Activated naive CD4-positive, alpha-beta T cell treated with anti-CD3 and anti-CD28 coated beads, Interleukin-2, amount 10 ng/mL, durations not matched to agents 7 days and 5 days (primary cell): Measurements from ENCODE around the gene TAOK3.
A peak's percentile ranks its signal among the peaks of the same experiment; 100 is the strongest.

Experiments used
- CTCF ChIA-PET: fragments of 350-600 bp; sonication (Branson Sonifier 250); formaldehyde crosslinking; loops from one replicate; lab custom pipeline; 2021; ENCODE audit warnings: antibody characterized with exemption; lab: Charles Lee
- DNase-seq: peaks from one replicate; pipeline ENCODE4 v3.0.0-alpha.2; 2020
- H3K27ac Mint-ChIP-seq: one replicate; pipeline ENCODE4 v1.8.0; 2021; ENCODE audit warnings: mild to moderate bottlenecking, moderate library complexity, mixed read lengths
- H3K27me3 Mint-ChIP-seq: one replicate; pipeline ENCODE4 v1.8.0; 2021; ENCODE audit warnings: mild to moderate bottlenecking, mixed read lengths
- H3K36me3 Mint-ChIP-seq: one replicate; pipeline ENCODE4 v1.8.0; 2021; ENCODE audit warnings: mixed read lengths
- H3K4me1 Mint-ChIP-seq: one replicate; pipeline ENCODE4 v1.8.0; 2021; ENCODE audit warnings: mixed read lengths
- H3K4me3 Mint-ChIP-seq: one replicate; pipeline ENCODE4 v1.8.0; 2021; ENCODE audit warnings: mild to moderate bottlenecking, moderate library complexity, mixed read lengths
- H3K9me3 Mint-ChIP-seq: one replicate; pipeline ENCODE4 v1.8.0; 2021; ENCODE audit warnings: mixed read lengths

Gene TAOK3

GRCh38 chr12:118175823-118176447 lies 196.8 kb downstream of the TAOK3 start:
- H3K36me3 Mint-ChIP-seq = peaks cover 46% of the 10 kb centered on the region
- no peaks in the 10 kb centered on the region for H3K9me3 Mint-ChIP-seq
- CTCF ChIA-PET = interaction anchor here (1.1 to 1.9 kb wide), 3 partner anchors 10 to 200 kb away, joined by 3 to 7 read pairs (median 6); partner anchors contain the start of gene SUDS3
- DNase-seq = no peak
- no peaks in the 10 kb centered on the region for H3K27me3 Mint-ChIP-seq
- H3K4me3 Mint-ChIP-seq = no peak overlapping the region
- no peak overlapping the region for H3K27ac Mint-ChIP-seq
- H3K4me1 Mint-ChIP-seq = no peaks in the 10 kb centered on the region

GRCh38 chr12:118166946-118167345 lies 205.8 kb downstream of the TAOK3 start:
- no peak for DNase-seq
- Mint-ChIP-seq H3K4me1 (peaks cover 8% of the 10 kb centered on the region), H3K4me3 (no peak overlapping the region), H3K27me3 (no peaks in the 10 kb centered on the region), H3K27ac (no peak overlapping the region), H3K36me3 (peaks cover 42% of the 10 kb centered on the region), H3K9me3 (no peaks in the 10 kb centered on the region)
- CTCF ChIA-PET = interaction anchor here (0.8 to 4.4 kb wide), 3 partner anchors 16 to 209 kb away, joined by 4 to 23 read pairs (median 17); partner anchors contain the start of gene SUDS3

GRCh38 chr12:118164798-118165486 lies 207.8 kb downstream of the TAOK3 start:
- Mint-ChIP-seq H3K9me3 (no peaks in the 10 kb centered on the region), H3K27me3 (no peaks in the 10 kb centered on the region), H3K36me3 (peaks cover 42% of the 10 kb centered on the region), H3K4me3 (no peak overlapping the region), H3K4me1 (peaks cover 6% of the 10 kb centered on the region), H3K27ac (no peak overlapping the region)
- DNase-seq = no peak
- CTCF ChIA-PET = interaction anchor here (0.8 to 4.4 kb wide), 5 partner anchors 11 to 211 kb away, joined by 3 to 23 read pairs (median 6); partner anchors contain the start of gene SUDS3

GRCh38 chr12:118160536-118160935 lies 212.2 kb downstream of the TAOK3 start:
- CTCF ChIA-PET = interaction anchor here (0.9 to 2.7 kb wide), 2 partner anchors 21 to 215 kb away, joined by 3 to 8 read pairs; partner anchors contain the start of gene SUDS3
- Mint-ChIP-seq H3K36me3 (peaks cover 28% of the 10 kb centered on the region), H3K27ac (no peak overlapping the region), H3K27me3 (no peaks in the 10 kb centered on the region), H3K9me3 (no peaks in the 10 kb centered on the region), H3K4me1 (peaks cover 5% of the 10 kb centered on the region), H3K4me3 (no peak overlapping the region)
- DNase-seq = no peak

- Mint-ChIP-seq H3K27me3 (no peaks in the 10 kb centered on the region), H3K36me3 (peaks cover 22% of the 10 kb centered on the region), H3K4me1 (no peaks in the 10 kb centered on the region), H3K27ac (no peak overlapping the region), H3K9me3 (no peaks in the 10 kb centered on the region), H3K4me3 (no peak overlapping the region)
- DNase-seq = no peak
- CTCF ChIA-PET = no interaction called here
Observed at GRCh38 chr12:118151755-118152154, 221.0 kb downstream of the TAOK3 start.

GRCh38 chr12:118150625-118151024 lies 222.1 kb downstream of the TAOK3 start:
- H3K9me3 Mint-ChIP-seq = no peaks in the 10 kb centered on the region
- no peaks in the 10 kb centered on the region for H3K4me1 Mint-ChIP-seq
- H3K36me3 Mint-ChIP-seq = peaks cover 22% of the 10 kb centered on the region
- no peak overlapping the region for H3K27ac Mint-ChIP-seq
- no peaks in the 10 kb centered on the region for H3K27me3 Mint-ChIP-seq
- H3K4me3 Mint-ChIP-seq = no peak overlapping the region
- CTCF ChIA-PET = no interaction called here
- no peak for DNase-seq

GRCh38 chr12:118148287-118148686 lies 224.4 kb downstream of the TAOK3 start:
- Mint-ChIP-seq H3K27ac (no peak overlapping the region), H3K9me3 (no peaks in the 10 kb centered on the region), H3K4me3 (no peak overlapping the region), H3K4me1 (peaks cover 2% of the 10 kb centered on the region), H3K36me3 (peaks cover 38% of the 10 kb centered on the region), H3K27me3 (no peaks in the 10 kb centered on the region)
- no peak for DNase-seq
- CTCF ChIA-PET = no interaction called here

GRCh38 chr12:118145798-118146156 lies 226.9 kb downstream of the TAOK3 start:
- peaks cover 6% of the 10 kb centered on the region for H3K4me1 Mint-ChIP-seq
- no peaks in the 10 kb centered on the region for H3K27me3 Mint-ChIP-seq
- CTCF ChIA-PET = no interaction called here
- H3K9me3 Mint-ChIP-seq = no peaks in the 10 kb centered on the region
- no peak overlapping the region for H3K4me3 Mint-ChIP-seq
- peaks cover 44% of the 10 kb centered on the region for H3K36me3 Mint-ChIP-seq
- DNase-seq = no peak
- H3K27ac Mint-ChIP-seq = peak overlapping the region; percentile 47

- Mint-ChIP-seq H3K27me3 (no peaks in the 10 kb centered on the region), H3K9me3 (no peaks in the 10 kb centered on the region), H3K4me3 (no peak overlapping the region), H3K4me1 (peaks cover 6% of the 10 kb centered on the region), H3K36me3 (peaks cover 46% of the 10 kb centered on the region), H3K27ac (peak overlapping the region; percentile 47)
- DNase-seq = no peak
- CTCF ChIA-PET = no interaction called here
Observed at GRCh38 chr12:118145113-118145797, 227.5 kb downstream of the TAOK3 start.

- no peak for DNase-seq
- H3K27ac Mint-ChIP-seq = no peak overlapping the region
- H3K4me1 Mint-ChIP-seq = peaks cover 6% of the 10 kb centered on the region
- no peaks in the 10 kb centered on the region for H3K27me3 Mint-ChIP-seq
- no peaks in the 10 kb centered on the region for H3K9me3 Mint-ChIP-seq
- no peak overlapping the region for H3K4me3 Mint-ChIP-seq
- CTCF ChIA-PET = no interaction called here
- peaks cover 52% of the 10 kb centered on the region for H3K36me3 Mint-ChIP-seq
Observed at GRCh38 chr12:118144499-118144898, 228.2 kb downstream of the TAOK3 start.

GRCh38 chr12:118140825-118141224 lies 231.9 kb downstream of the TAOK3 start:
- no peak overlapping the region for H3K4me3 Mint-ChIP-seq
- CTCF ChIA-PET = no interaction called here
- H3K27ac Mint-ChIP-seq = no peak overlapping the region
- DNase-seq = no peak
- H3K4me1 Mint-ChIP-seq = peaks cover 25% of the 10 kb centered on the region
- H3K36me3 Mint-ChIP-seq = peaks cover 48% of the 10 kb centered on the region
- H3K9me3 Mint-ChIP-seq = no peaks in the 10 kb centered on the region
- H3K27me3 Mint-ChIP-seq = no peaks in the 10 kb centered on the region

GRCh38 chr12:118137148-118137678 lies 235.5 kb downstream of the TAOK3 start:
- CTCF ChIA-PET = interaction anchor here (1.1 kb wide), 1 partner anchor 29 kb away, joined by 4 read pairs; no protein-coding TSS in a partner anchor
- Mint-ChIP-seq H3K27ac (peak overlapping the region; percentile 82), H3K4me1 (peaks cover 33% of the 10 kb centered on the region), H3K4me3 (peak overlapping the region; percentile 95), H3K27me3 (no peaks in the 10 kb centered on the region), H3K9me3 (no peaks in the 10 kb centered on the region), H3K36me3 (peaks cover 27% of the 10 kb centered on the region)
- no peak for DNase-seq

- Mint-ChIP-seq H3K9me3 (no peaks in the 10 kb centered on the region), H3K27me3 (no peaks in the 10 kb centered on the region), H3K4me1 (peaks cover 38% of the 10 kb centered on the region), H3K27ac (peak overlapping the region; percentile 82), H3K4me3 (peak overlapping the region; percentile 95), H3K36me3 (peaks cover 24% of the 10 kb centered on the region)
- CTCF ChIA-PET = interaction anchor here (1.1 to 1.4 kb wide), 3 partner anchors 11 to 239 kb away, joined by 3 to 8 read pairs (median 4); partner anchors contain the start of gene SUDS3
- peak; percentile 46 for DNase-seq
Observed at GRCh38 chr12:118136559-118137003, 236.1 kb downstream of the TAOK3 start.
